Lower leg skin (tissue), 4 donors: ENCODE measurements around the gene PPFIA1. TPM values are rescaled to one million over a fixed set of nuclear protein-coding genes. Genes with fewer than 3 reads are reported as not detected.

Experiments
- DNase-seq, 2 donors: peaks; one replicate each; pipeline ENCODE4 v3.0.0-alpha.2; 2019; ENCODE audit warnings: low spot score in 2 of 2
- H3K4me3 ChIP-seq: fragments of 200-600 bp; sonication (generic); 2 replicates; pipeline ENCODE4 v1.5.1; 2017; ENCODE audit warnings: mild to moderate bottlenecking, low read depth; ENCODE audit not compliant: poor library complexity, severe bottlenecking
- CTCF ChIP-seq, 3 donors: fragments of 450-650 bp; IDR thresholded peaks; one replicate each; pipeline ENCODE4 v1.5.1; 2016; ENCODE audit warnings: antibody characterized with exemption in 3 of 3, mild to moderate bottlenecking in 3 of 3, moderate library complexity in 2 of 3
- POLR2A ChIP-seq, 2 donors: fragments of 450-650 bp; IDR thresholded peaks; one replicate each; pipeline ENCODE4 v1.6.1; 2016 to 2017; ENCODE audit warnings: antibody characterized with exemption in 2 of 2, mild to moderate bottlenecking in 1 of 2, moderate library complexity in 1 of 2
- WGBS, 2 donors: methylation state at CpG; one replicate each; pipeline ENCODE4 v1.1.5; 2018; 5-methylcytosine and 5-hydroxymethylcytosine counted together
- intact Hi-C: fragments of 100-400 bp; cut with DNase I; formaldehyde crosslinking; loops from one replicate; pipeline ENCODE4 v1.15.0; 2023; ENCODE audit warnings: low total_unique reads
- total RNA-seq, 4 donors: library from RNA; depleted of rRNA; stranded (reverse); fragments of >200 nt; gene quantifications; one replicate each; pipeline ENCODE4 v1.1.0, GENCODE V29; 2016

PPFIA1 gene
- total RNA-seq, 4 donors from 2014 or later: 31.9 to 61.7 (median 48.5) TPM

- no peak overlapping the region for H3K4me3 ChIP-seq
- no peak for DNase-seq
- no peak for TF ChIP-seq POLR2A (IDR thresholded peaks at IDR 0.05)
- 89 to 96% methylated on average over 17 of the region's 17 CpGs for WGBS, 2 donors
- intact Hi-C loops: no loop called here
These were observed 149.0 kb downstream of the PPFIA1 start for GRCh38 chr11:70419307-70420007.

GRCh38 chr11:70420008-70420464 is 149.5 kb downstream of the PPFIA1 start:
- H3K4me3 ChIP-seq: no peak overlapping the region
- no peak for DNase-seq
- 84 to 89% methylated on average over 14 of the region's 14 CpGs for WGBS, 2 donors
- intact Hi-C loops: no loop called here
- TF ChIP-seq POLR2A (IDR thresholded peaks at IDR 0.05): no peak
- no peak for TF ChIP-seq CTCF (IDR thresholded peaks at IDR 0.05)

GRCh38 chr11:70420496-70420895 is 150.0 kb downstream of the PPFIA1 start:
- WGBS, 2 donors: 87 to 94% methylated on average over 8 to 9 of the region's 9 CpGs
- no peak for TF ChIP-seq POLR2A (IDR thresholded peaks at IDR 0.05)
- DNase-seq: no peak
- H3K4me3 ChIP-seq: no peak overlapping the region
- intact Hi-C loops: no loop called here

- H3K4me3 ChIP-seq: no peak overlapping the region
- no peak for DNase-seq
- no peak for TF ChIP-seq POLR2A (IDR thresholded peaks at IDR 0.05)
- WGBS, 2 donors: 86 to 87% methylated on average over 13 of the region's 13 CpGs
- intact Hi-C loops: no loop called here
These were observed 150.6 kb downstream of the PPFIA1 start for GRCh38 chr11:70421123-70421522.

GRCh38 chr11:70422692-70423522 is 152.4 kb downstream of the PPFIA1 start:
- intact Hi-C loops: no loop called here
- no peak for DNase-seq
- 79 to 82% methylated on average over 33 to 35 of the region's 35 CpGs for WGBS, 2 donors
- H3K4me3 ChIP-seq: no peak overlapping the region
- TF ChIP-seq POLR2A (IDR thresholded peaks at IDR 0.05) (no peak), CTCF (IDR thresholded peaks at IDR 0.05) (no peak)

- intact Hi-C loops: no loop called here
- 82 to 85% methylated on average over 34 of the region's 34 CpGs for WGBS, 2 donors
- DNase-seq: no peak
- H3K4me3 ChIP-seq: no peak overlapping the region
- TF ChIP-seq POLR2A (IDR thresholded peaks at IDR 0.05) (no peak), CTCF (IDR thresholded peaks at IDR 0.05) (no peak)
These were observed 153.3 kb downstream of the PPFIA1 start for GRCh38 chr11:70423523-70424505.
